Endothelial cell (in vitro differentiated cells): ENCODE results near the gene DDX18. TPM values are rescaled to one million over a fixed set of nuclear protein-coding genes. Genes with fewer than 3 reads are reported as not detected.

Source experiments
- DNase-seq: peaks from one replicate; pipeline ENCODE4 v3.0.0; 2021; ENCODE audit warnings: low spot score
- H3K27ac Mint-ChIP-seq: one replicate; pipeline ENCODE4 v1.8.0; 2021; ENCODE audit warnings: mixed read lengths, inconsistent platforms; ENCODE audit not compliant: unreplicated experiment
- H3K27me3 Mint-ChIP-seq: one replicate; pipeline ENCODE4 v1.8.0; 2021; ENCODE audit warnings: mild to moderate bottlenecking, moderate library complexity, mixed read lengths, inconsistent platforms; ENCODE audit not compliant: unreplicated experiment
- H3K36me3 Mint-ChIP-seq: one replicate; pipeline ENCODE4 v1.8.0; 2021; ENCODE audit warnings: mild to moderate bottlenecking, low read depth, mixed read lengths, inconsistent platforms; ENCODE audit not compliant: unreplicated experiment
- H3K4me1 Mint-ChIP-seq: one replicate; pipeline ENCODE4 v1.8.0; 2021; ENCODE audit warnings: mild to moderate bottlenecking, mixed read lengths, inconsistent platforms; ENCODE audit not compliant: unreplicated experiment
- H3K4me3 Mint-ChIP-seq: one replicate; pipeline ENCODE4 v1.8.0; 2021; ENCODE audit warnings: mild to moderate bottlenecking, mixed read lengths, inconsistent platforms; ENCODE audit not compliant: unreplicated experiment
- H3K9me3 Mint-ChIP-seq: one replicate; pipeline ENCODE4 v1.8.0; 2021; ENCODE audit warnings: mixed read lengths, inconsistent platforms; ENCODE audit not compliant: unreplicated experiment
- CTCF ChIP-seq: fragments of 200-600 bp; sonication (generic); IDR thresholded peaks from one replicate; pipeline ENCODE4 v1.5.0; 2021; ENCODE audit warnings: antibody characterized with exemption; ENCODE audit not compliant: unreplicated experiment
- total RNA-seq: library from RNA; stranded (reverse); fragmentation: NEBNext Ultra II Directional; extraction: Animal tissue kit (Norgen Biotek cat#: 25700); gene quantifications from one replicate; pipeline ENCODE4 v1.2.1, GENCODE V29; 2021; ENCODE audit not compliant: unreplicated experiment

Gene DDX18
- total RNA-seq, 1 donor from 2014 or later = 67.3 TPM

GRCh38 chr2:117859532-117859911 is 45.0 kb downstream of the DDX18 start:
- H3K4me3 Mint-ChIP-seq = no peak overlapping the region
- peaks cover 4% of the 10 kb centered on the region for H3K36me3 Mint-ChIP-seq
- no peaks in the 10 kb centered on the region for H3K9me3 Mint-ChIP-seq
- H3K4me1 Mint-ChIP-seq = no peaks in the 10 kb centered on the region
- no peak for DNase-seq
- H3K27ac Mint-ChIP-seq = no peak overlapping the region
- peaks cover 3% of the 10 kb centered on the region for H3K27me3 Mint-ChIP-seq
- no peak for TF ChIP-seq CTCF

- no peak for TF ChIP-seq CTCF
- Mint-ChIP-seq H3K4me3 (no peak overlapping the region), H3K27ac (no peak overlapping the region), H3K4me1 (no peaks in the 10 kb centered on the region), H3K9me3 (no peaks in the 10 kb centered on the region), H3K27me3 (peaks cover 3% of the 10 kb centered on the region), H3K36me3 (peaks cover 4% of the 10 kb centered on the region)
- DNase-seq = no peak
Observed at GRCh38 chr2:117859924-117860647, 45.6 kb downstream of the DDX18 start.

- no peak for DNase-seq
- Mint-ChIP-seq H3K4me3 (no peak overlapping the region), H3K36me3 (peaks cover 4% of the 10 kb centered on the region), H3K4me1 (no peaks in the 10 kb centered on the region), H3K27me3 (peaks cover 3% of the 10 kb centered on the region), H3K27ac (no peak overlapping the region), H3K9me3 (no peaks in the 10 kb centered on the region)
- TF ChIP-seq CTCF = no peak
Observed at GRCh38 chr2:117862459-117862858, 48.0 kb downstream of the DDX18 start.

- no peak overlapping the region for H3K4me3 Mint-ChIP-seq
- no peak overlapping the region for H3K27ac Mint-ChIP-seq
- DNase-seq = no peak
- TF ChIP-seq CTCF = no peak
- H3K9me3 Mint-ChIP-seq = no peaks in the 10 kb centered on the region
- H3K4me1 Mint-ChIP-seq = no peaks in the 10 kb centered on the region
- peaks cover 1% of the 10 kb centered on the region for H3K27me3 Mint-ChIP-seq
- H3K36me3 Mint-ChIP-seq = no peaks in the 10 kb centered on the region
Observed at GRCh38 chr2:117875786-117876185, 61.3 kb downstream of the DDX18 start.

- no peaks in the 10 kb centered on the region for H3K36me3 Mint-ChIP-seq
- H3K27me3 Mint-ChIP-seq = peaks cover 5% of the 10 kb centered on the region
- H3K4me1 Mint-ChIP-seq = peaks cover 5% of the 10 kb centered on the region
- no peaks in the 10 kb centered on the region for H3K9me3 Mint-ChIP-seq
- no peak overlapping the region for H3K27ac Mint-ChIP-seq
- DNase-seq = no peak
- TF ChIP-seq CTCF = no peak
- no peak overlapping the region for H3K4me3 Mint-ChIP-seq
Observed at GRCh38 chr2:117879003-117879402, 64.5 kb downstream of the DDX18 start.
